Choroid plexus epithelial cell (primary cell): ENCODE measurements around the gene CENPC.

Source experiments
- DNase-seq: peaks from one replicate; pipeline ENCODE4 v3.0.0-alpha.2; 2010; ENCODE audit warnings: low read depth
- H3K4me3 ChIP-seq: 2 replicates; pipeline ENCODE4 v1.5.1; 2011; ENCODE audit warnings: low read depth, mild to moderate bottlenecking, control low read depth, low read length, moderate library complexity
- TF ChIP-seq, protein P1 (sequence below): conservative IDR thresholded peaks from 2 replicates; pipeline ENCODE4 v1.5.1; 2011; ENCODE audit warnings: low read depth, mild to moderate bottlenecking, control low read depth, inconsistent platforms, low read length, moderate library complexity

The CENPC gene

DNA sequence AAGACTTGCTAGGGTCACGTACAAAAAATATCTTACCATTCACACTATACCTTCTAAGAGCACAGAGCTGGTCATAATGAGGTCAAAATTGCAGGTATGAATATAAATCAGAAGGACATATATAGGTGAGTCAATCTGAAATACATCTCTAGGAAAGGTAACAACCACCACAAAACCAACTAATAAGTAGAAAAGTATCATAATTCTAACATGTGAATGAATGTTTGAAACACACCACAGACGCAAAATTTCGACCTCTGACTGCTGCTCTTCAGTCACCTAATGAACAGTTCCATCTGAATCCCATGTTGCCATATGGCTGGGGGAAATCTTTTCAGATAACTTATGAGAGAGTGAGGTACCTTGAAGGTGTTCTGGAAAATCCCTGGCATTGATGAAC, 35.3 kb upstream of the CENPC start:
- DNase-seq: no peak

DNA sequence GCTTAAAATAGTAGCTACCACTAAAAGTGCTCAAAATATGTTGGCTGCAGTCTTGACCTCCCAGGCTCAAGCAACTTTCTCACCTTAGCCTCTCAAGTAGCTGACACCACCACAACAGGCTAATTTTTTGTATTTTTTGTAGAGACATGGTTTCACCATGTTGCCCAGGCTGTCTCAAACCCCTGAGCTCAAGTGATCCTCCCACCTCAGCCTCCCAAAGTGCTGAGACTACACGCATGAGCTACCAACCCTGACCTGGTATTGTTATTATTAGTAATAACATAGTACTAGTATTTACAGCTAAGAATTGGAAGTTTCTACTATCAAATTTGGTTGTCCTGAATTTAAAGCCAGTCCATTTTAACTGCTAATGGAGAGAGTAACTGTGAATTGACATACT, 31.2 kb upstream of the CENPC start:
- DNase-seq: no peak
- TF ChIP-seq, protein P1, sequence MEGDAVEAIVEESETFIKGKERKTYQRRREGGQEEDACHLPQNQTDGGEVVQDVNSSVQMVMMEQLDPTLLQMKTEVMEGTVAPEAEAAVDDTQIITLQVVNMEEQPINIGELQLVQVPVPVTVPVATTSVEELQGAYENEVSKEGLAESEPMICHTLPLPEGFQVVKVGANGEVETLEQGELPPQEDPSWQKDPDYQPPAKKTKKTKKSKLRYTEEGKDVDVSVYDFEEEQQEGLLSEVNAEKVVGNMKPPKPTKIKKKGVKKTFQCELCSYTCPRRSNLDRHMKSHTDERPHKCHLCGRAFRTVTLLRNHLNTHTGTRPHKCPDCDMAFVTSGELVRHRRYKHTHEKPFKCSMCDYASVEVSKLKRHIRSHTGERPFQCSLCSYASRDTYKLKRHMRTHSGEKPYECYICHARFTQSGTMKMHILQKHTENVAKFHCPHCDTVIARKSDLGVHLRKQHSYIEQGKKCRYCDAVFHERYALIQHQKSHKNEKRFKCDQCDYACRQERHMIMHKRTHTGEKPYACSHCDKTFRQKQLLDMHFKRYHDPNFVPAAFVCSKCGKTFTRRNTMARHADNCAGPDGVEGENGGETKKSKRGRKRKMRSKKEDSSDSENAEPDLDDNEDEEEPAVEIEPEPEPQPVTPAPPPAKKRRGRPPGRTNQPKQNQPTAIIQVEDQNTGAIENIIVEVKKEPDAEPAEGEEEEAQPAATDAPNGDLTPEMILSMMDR: no peak
- no peak overlapping the region for H3K4me3 ChIP-seq

More for the DNA sequence above, 35.3 kb upstream of the CENPC start:
- H3K4me3 ChIP-seq: no peak overlapping the region
- TF ChIP-seq, protein P1: no peak

DNA sequence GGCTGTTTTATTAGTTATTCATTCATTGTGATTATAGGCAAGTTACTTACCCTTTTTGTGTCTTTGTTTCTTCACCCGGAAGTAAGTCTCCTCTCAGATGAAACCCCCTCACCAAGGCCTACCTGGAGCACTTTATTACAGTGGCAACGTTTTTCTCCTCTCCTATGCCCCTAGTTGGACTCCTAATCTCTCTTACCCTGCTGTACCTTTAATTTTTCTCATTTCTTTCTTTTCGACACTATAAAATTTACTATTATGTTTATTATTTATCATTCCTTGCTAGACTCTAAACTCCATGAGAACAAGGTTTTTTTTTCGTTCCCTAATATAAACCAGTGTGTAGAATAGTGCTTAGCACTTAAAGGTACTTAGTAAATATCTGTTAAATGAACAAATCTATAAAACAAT, 30.8 kb upstream of the CENPC start:
- TF ChIP-seq, protein P1: no peak
- H3K4me3 ChIP-seq: no peak overlapping the region
- DNase-seq: no peak

DNA sequence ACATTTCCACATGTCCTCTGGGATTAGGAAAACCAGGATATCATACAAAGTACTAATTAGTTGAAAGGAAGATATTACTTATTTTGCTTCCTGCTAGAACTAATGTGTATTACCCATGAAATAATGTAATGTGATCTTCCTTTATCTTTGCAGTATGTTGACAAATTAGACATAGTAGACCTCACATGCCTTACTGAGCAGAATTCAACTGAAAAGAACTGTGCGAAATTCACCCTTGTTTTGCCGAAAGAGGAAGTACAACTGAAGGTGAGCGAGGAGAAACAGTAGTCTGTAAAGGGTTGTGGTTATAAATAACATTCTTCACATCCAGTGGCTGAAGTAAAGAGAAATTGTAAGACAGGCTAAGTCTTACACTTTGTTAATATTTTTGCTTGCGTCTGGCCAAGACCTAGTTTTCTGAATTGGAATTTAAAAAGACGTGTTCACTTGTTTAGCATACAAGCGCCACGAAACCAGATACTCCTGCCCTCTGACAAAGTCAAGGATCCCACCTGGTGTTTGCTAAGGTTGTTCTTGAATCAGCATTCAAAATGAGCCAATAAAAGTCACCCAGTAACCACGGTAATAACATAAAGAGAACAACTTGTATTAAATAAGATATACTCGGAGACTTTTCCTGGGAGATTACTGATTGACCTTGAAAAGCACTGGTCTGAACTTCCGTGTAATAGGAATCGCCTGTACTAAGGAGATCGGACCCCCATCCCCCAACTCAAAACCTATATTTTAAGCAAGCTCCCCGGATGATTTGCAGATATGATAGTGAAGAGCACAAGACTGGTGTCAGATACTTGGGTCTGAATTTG, 30.1 kb upstream of the CENPC start:
- DNase-seq: peak; percentile 74
- peak overlapping the region; percentile 40 for H3K4me3 ChIP-seq
- TF ChIP-seq, protein P1: no peak

DNA sequence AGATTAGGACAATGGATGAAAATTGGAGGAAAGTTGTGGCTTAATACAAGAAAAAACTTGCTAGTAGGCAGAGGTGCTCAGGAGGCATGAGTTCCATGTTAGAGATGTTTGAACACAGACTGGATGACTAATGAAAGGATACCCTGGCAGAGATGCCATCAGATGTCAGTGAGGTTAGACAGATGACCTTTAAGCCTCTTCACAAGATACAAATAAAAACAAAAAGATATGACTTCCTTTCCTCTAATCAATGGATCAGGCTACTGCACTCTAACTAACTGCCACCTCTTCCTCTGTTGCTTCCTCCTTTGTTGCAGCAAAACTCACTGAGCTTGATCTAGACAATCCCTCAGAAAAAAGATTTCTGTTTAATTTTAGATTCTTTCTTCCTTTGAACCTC, 27.9 kb upstream of the CENPC start:
- no peak for DNase-seq
- no peak overlapping the region for H3K4me3 ChIP-seq
- TF ChIP-seq, protein P1: no peak

DNA sequence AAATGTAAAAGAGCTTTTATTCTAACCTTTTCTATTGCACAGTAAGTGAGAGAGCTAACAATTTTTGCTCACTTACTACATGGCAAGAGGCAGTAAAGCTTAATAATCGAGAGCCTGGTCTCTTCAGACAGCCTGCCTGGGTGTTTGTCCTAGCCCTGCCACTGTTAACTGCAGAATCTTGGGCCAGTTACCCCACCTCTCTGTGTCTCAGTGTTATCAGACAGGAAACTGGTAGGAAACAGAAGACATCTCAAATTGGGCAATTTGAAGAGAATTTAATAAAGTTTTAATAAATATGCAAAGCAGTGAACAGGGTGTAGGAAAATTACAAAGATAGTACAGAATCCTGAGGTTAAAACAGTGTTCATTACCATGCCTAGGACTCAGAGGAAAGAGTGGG, 26.7 kb upstream of the CENPC start:
- no peak overlapping the region for H3K4me3 ChIP-seq
- TF ChIP-seq, protein P1: no peak
- no peak for DNase-seq

DNA sequence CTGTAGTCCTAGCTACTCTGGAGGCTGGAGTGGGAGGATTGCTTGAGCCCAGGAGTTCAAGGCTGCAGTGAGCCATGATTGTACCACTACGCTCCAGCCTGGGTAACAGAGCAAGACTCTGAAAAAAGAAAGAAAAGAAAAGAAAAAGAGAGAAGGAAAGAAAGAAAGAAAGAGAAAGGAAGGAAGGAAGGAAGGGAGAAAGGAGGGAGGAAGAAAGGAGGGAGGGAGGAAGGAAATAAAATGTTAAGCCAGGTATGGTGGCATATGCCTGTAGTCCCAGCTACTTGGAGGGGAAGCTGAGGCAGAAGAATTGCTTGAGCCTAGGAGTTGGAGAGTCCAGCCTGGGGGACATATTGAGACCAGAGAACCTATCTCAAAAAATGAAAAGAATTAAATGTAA, 25.2 kb upstream of the CENPC start:
- H3K4me3 ChIP-seq: no peak overlapping the region
- DNase-seq: no peak
- TF ChIP-seq, protein P1: no peak
